CD4-positive, alpha-beta memory T cell (primary cell): ENCODE measurements around the gene SDSL. TPM values are rescaled to one million over a fixed set of nuclear protein-coding genes. Genes with fewer than 3 reads are reported as not detected.

Experiments used
- CTCF ChIA-PET: fragments of 350-600 bp; sonication (Branson Sonifier 250); formaldehyde crosslinking; loops from one replicate; lab custom pipeline; 2021; ENCODE audit warnings: inconsistent platforms; ENCODE audit not compliant: partially characterized antibody; lab: Charles Lee
- POLR2A ChIA-PET: fragments of 350-600 bp; sonication (Branson Sonifier 250); formaldehyde crosslinking; loops from one replicate; lab custom pipeline; 2021; ENCODE audit not compliant: partially characterized antibody; lab: Charles Lee
- DNase-seq, 5 donors: peaks; one replicate each; pipeline versions ENCODE4 v3.0.0 to v3.0.0-alpha.2; 2020 to 2022; ENCODE audit warnings: mixed read lengths in 1 of 5
- H3K27ac ChIP-seq: one replicate; pipeline ENCODE4 v1.7.0; 2013; ENCODE audit warnings: low read depth, low read length
- H3K27me3 ChIP-seq: 2 replicates; pipeline ENCODE4 v1.7.0; 2013; ENCODE audit warnings: mild to moderate bottlenecking, low read length, moderate library complexity; ENCODE audit not compliant: insufficient read depth
- H3K36me3 ChIP-seq: 2 replicates; pipeline ENCODE4 v1.7.0; 2013; ENCODE audit warnings: mild to moderate bottlenecking, low read length, moderate library complexity; ENCODE audit not compliant: insufficient read depth
- H3K4me1 ChIP-seq: 2 replicates; pipeline ENCODE4 v1.7.0; 2013; ENCODE audit warnings: mild to moderate bottlenecking, low read length, moderate library complexity; ENCODE audit not compliant: insufficient read depth
- H3K4me3 ChIP-seq, 2 donors: one replicate each; pipeline ENCODE4 v1.7.0; 2013; ENCODE audit warnings: low read length in 2 of 2, mild to moderate bottlenecking in 1 of 2
- H3K9me3 ChIP-seq, 2 donors: one replicate each; pipeline ENCODE4 v1.7.0; 2013; ENCODE audit warnings: low read length in 2 of 2, control low read depth in 1 of 2; ENCODE audit not compliant: control insufficient read depth in 1 of 2
- H3K27ac Mint-ChIP-seq, 7 donors: one replicate each; pipeline ENCODE4 v1.8.0; 2020 to 2021; ENCODE audit warnings: mixed read lengths in 7 of 7, mild to moderate bottlenecking in 6 of 7, inconsistent platforms in 3 of 7, moderate library complexity in 3 of 7
- H3K27me3 Mint-ChIP-seq, 2 donors: one replicate each; pipeline ENCODE4 v1.8.0; 2020 to 2021; ENCODE audit warnings: mixed read lengths in 2 of 2
- H3K36me3 Mint-ChIP-seq, 2 donors: one replicate each; pipeline ENCODE4 v1.8.0; 2020 to 2021; ENCODE audit warnings: mixed read lengths in 2 of 2, inconsistent platforms in 1 of 2, mild to moderate bottlenecking in 1 of 2
- H3K4me1 Mint-ChIP-seq, 4 donors: one replicate each; pipeline ENCODE4 v1.8.0; 2020 to 2021; ENCODE audit warnings: mixed read lengths in 4 of 4, mild to moderate bottlenecking in 1 of 4
- H3K4me3 Mint-ChIP-seq, 8 donors: one replicate each; pipeline ENCODE4 v1.8.0; 2020 to 2021; ENCODE audit warnings: mixed read lengths in 8 of 8, mild to moderate bottlenecking in 7 of 8, moderate library complexity in 6 of 8, inconsistent platforms in 3 of 8
- H3K9me3 Mint-ChIP-seq, 8 donors: one replicate each; pipeline ENCODE4 v1.8.0; 2020 to 2021; ENCODE audit warnings: mixed read lengths in 8 of 8, mild to moderate bottlenecking in 5 of 8, inconsistent platforms in 3 of 8, moderate library complexity in 1 of 8
- intact Hi-C: fragments of 100-400 bp; cut with micrococcal nuclease; formaldehyde crosslinking; loops from one replicate; pipeline ENCODE4 v1.15.1; 2023
- polyA plus RNA-seq, 2 donors: library from polyadenylated mRNA; unstranded; fragments of 300-500 nt; fragmentation: Illumina TruSeq; gene quantifications; one replicate each; pipeline ENCODE4 v1.2.3, GENCODE V29; 2021
- total RNA-seq, 2 experiments: library from RNA; stranded (reverse); gene quantifications; one replicate each; pipeline ENCODE4 v1.2.3, GENCODE V29; 2021

Gene SDSL
- total RNA-seq (1 to 10 TPM in 1 of 2 experiments, under 1 TPM in 1; 0.67 to 1.1 TPM), polyA plus RNA-seq (not detected)

- Histone ChIP-seq H3K9me3 (no peaks in the 10 kb centered on the region), H3K4me3 (no peak within 1 kb of the TSS), H3K27me3 (no peaks in the 10 kb centered on the region), H3K36me3 (no peaks in the 10 kb centered on the region), H3K4me1 (no peaks in the 10 kb centered on the region), H3K27ac (no peak within 1 kb of the TSS)
- intact Hi-C loops: no loop called here
- POLR2A ChIA-PET: no interaction called here
- no peak for DNase-seq
- peaks cover 2% of the 10 kb centered on the region in 2 donors for H3K27me3 Mint-ChIP-seq
- H3K4me3 Mint-ChIP-seq: peak within 1 kb of the TSS in 2 of 8 donors; percentile 86 to 90
- peaks cover 0 to 13% (median 0%) of the 10 kb centered on the region in 4 donors for H3K4me1 Mint-ChIP-seq
- no peaks in the 10 kb centered on the region for H3K36me3 Mint-ChIP-seq
- H3K27ac Mint-ChIP-seq: peak within 1 kb of the TSS in 2 of 7 donors; percentile 36 to 59
- peaks cover 0 to 2% (median 0%) of the 10 kb centered on the region in 8 donors for H3K9me3 Mint-ChIP-seq
- CTCF ChIA-PET: interaction anchor here (1.7 kb wide), 2 partner anchors 9 to 226 kb away, joined by 4 to 7 read pairs; no protein-coding TSS in a partner anchor
These were observed at the start of gene SDSL for GRCh38 chr12:113422030-113422885. Gene SDSL, plus strand, starts transcription at chr12:113422380. Its CDS starts 5,603 bp downstream, at chr12:113427983.

- H3K27ac Mint-ChIP-seq: no peak overlapping the region
- H3K4me1 Mint-ChIP-seq: peaks cover 0 to 2% (median under 1%) of the 10 kb centered on the region in 4 donors
- no peak for DNase-seq
- ChIA-PET CTCF (no interaction called here), POLR2A (no interaction called here)
- H3K27me3 Mint-ChIP-seq: no peaks in the 10 kb centered on the region
- intact Hi-C loops: no loop called here
- peaks cover 6% of the 10 kb centered on the region for H3K36me3 ChIP-seq
- H3K9me3 ChIP-seq: no peaks in the 10 kb centered on the region
- H3K4me3 ChIP-seq: no peak overlapping the region
- no peaks in the 10 kb centered on the region for H3K9me3 Mint-ChIP-seq
- H3K36me3 Mint-ChIP-seq: peaks cover 35 to 56% of the 10 kb centered on the region in 2 donors
- no peak overlapping the region for H3K4me3 Mint-ChIP-seq
- no peaks in the 10 kb centered on the region for H3K27me3 ChIP-seq
- H3K27ac ChIP-seq: no peak overlapping the region
- H3K4me1 ChIP-seq: no peaks in the 10 kb centered on the region
These were observed 48.7 kb upstream of the SDSL start for GRCh38 chr12:113373440-113373839.

GRCh38 chr12:113373969-113374368 is 48.2 kb upstream of the SDSL start:
- H3K36me3 Mint-ChIP-seq: peaks cover 35 to 58% of the 10 kb centered on the region in 2 donors
- no peaks in the 10 kb centered on the region for H3K27me3 Mint-ChIP-seq
- intact Hi-C loops: no loop called here
- no peak overlapping the region for H3K27ac ChIP-seq
- H3K36me3 ChIP-seq: peaks cover 6% of the 10 kb centered on the region
- no peak for DNase-seq
- H3K27me3 ChIP-seq: no peaks in the 10 kb centered on the region
- ChIA-PET POLR2A (no interaction called here), CTCF (no interaction called here)
- peaks cover 0 to 2% (median 0%) of the 10 kb centered on the region in 4 donors for H3K4me1 Mint-ChIP-seq
- no peaks in the 10 kb centered on the region for H3K9me3 ChIP-seq
- H3K4me1 ChIP-seq: no peaks in the 10 kb centered on the region
- H3K9me3 Mint-ChIP-seq: no peaks in the 10 kb centered on the region
- no peak overlapping the region for H3K27ac Mint-ChIP-seq
- no peak overlapping the region for H3K4me3 Mint-ChIP-seq
- H3K4me3 ChIP-seq: no peak overlapping the region

GRCh38 chr12:113374823-113375428 is 47.3 kb upstream of the SDSL start:
- Histone ChIP-seq H3K4me1 (no peaks in the 10 kb centered on the region), H3K9me3 (no peaks in the 10 kb centered on the region), H3K27ac (no peak overlapping the region), H3K36me3 (peaks cover 6% of the 10 kb centered on the region), H3K27me3 (no peaks in the 10 kb centered on the region), H3K4me3 (no peak overlapping the region)
- Mint-ChIP-seq H3K4me1 (peaks cover 0 to 2% (median 0%) of the 10 kb centered on the region in 4 donors), H3K27ac (no peak overlapping the region), H3K9me3 (no peaks in the 10 kb centered on the region), H3K36me3 (peaks cover 35 to 56% of the 10 kb centered on the region in 2 donors), H3K27me3 (no peaks in the 10 kb centered on the region), H3K4me3 (no peak overlapping the region)
- POLR2A ChIA-PET: no interaction called here
- intact Hi-C loops: no loop called here
- no peak for DNase-seq
- CTCF ChIA-PET: interaction anchor here (0.7 kb wide), 1 partner anchor 29 kb away, joined by 3 read pairs; no protein-coding TSS in a partner anchor

GRCh38 chr12:113378291-113378690 is 43.9 kb upstream of the SDSL start:
- Histone ChIP-seq H3K27me3 (no peaks in the 10 kb centered on the region), H3K4me1 (no peaks in the 10 kb centered on the region), H3K27ac (no peak overlapping the region), H3K36me3 (peaks cover 6% of the 10 kb centered on the region), H3K9me3 (no peaks in the 10 kb centered on the region), H3K4me3 (no peak overlapping the region)
- CTCF ChIA-PET: no interaction called here
- H3K4me3 Mint-ChIP-seq: no peak overlapping the region
- DNase-seq: no peak
- H3K27ac Mint-ChIP-seq: no peak overlapping the region
- peaks cover 29 to 54% of the 10 kb centered on the region in 2 donors for H3K36me3 Mint-ChIP-seq
- H3K27me3 Mint-ChIP-seq: no peaks in the 10 kb centered on the region
- POLR2A ChIA-PET: no interaction called here
- intact Hi-C loops: no loop called here
- no peaks in the 10 kb centered on the region for H3K4me1 Mint-ChIP-seq
- H3K9me3 Mint-ChIP-seq: no peaks in the 10 kb centered on the region

- Histone ChIP-seq H3K27me3 (no peaks in the 10 kb centered on the region), H3K9me3 (no peaks in the 10 kb centered on the region), H3K4me1 (no peaks in the 10 kb centered on the region), H3K27ac (no peak overlapping the region), H3K36me3 (no peaks in the 10 kb centered on the region), H3K4me3 (no peak overlapping the region)
- DNase-seq: no peak
- no peaks in the 10 kb centered on the region for H3K9me3 Mint-ChIP-seq
- no peak overlapping the region for H3K4me3 Mint-ChIP-seq
- no peaks in the 10 kb centered on the region for H3K27me3 Mint-ChIP-seq
- H3K27ac Mint-ChIP-seq: peak overlapping the region in 1 of 7 donors; percentile 19
- CTCF ChIA-PET: no interaction called here
- no peaks in the 10 kb centered on the region for H3K4me1 Mint-ChIP-seq
- POLR2A ChIA-PET: no interaction called here
- intact Hi-C loops: no loop called here
- H3K36me3 Mint-ChIP-seq: peaks cover 11 to 39% of the 10 kb centered on the region in 2 donors
These were observed 41.0 kb upstream of the SDSL start for GRCh38 chr12:113381220-113381619.

- POLR2A ChIA-PET: no interaction called here
- peaks cover 8 to 35% of the 10 kb centered on the region in 2 donors for H3K36me3 Mint-ChIP-seq
- no peaks in the 10 kb centered on the region for H3K4me1 Mint-ChIP-seq
These were observed 40.0 kb upstream of the SDSL start for GRCh38 chr12:113382206-113382605.

More at GRCh38 chr12:113382206-113382605, 40.0 kb upstream of the SDSL start:
- Histone ChIP-seq H3K9me3 (no peaks in the 10 kb centered on the region), H3K27me3 (no peaks in the 10 kb centered on the region), H3K27ac (no peak overlapping the region), H3K4me1 (no peaks in the 10 kb centered on the region), H3K36me3 (no peaks in the 10 kb centered on the region), H3K4me3 (no peak overlapping the region)
- intact Hi-C loops: no loop called here
- H3K27me3 Mint-ChIP-seq: no peaks in the 10 kb centered on the region
- CTCF ChIA-PET: no interaction called here
- H3K4me3 Mint-ChIP-seq: no peak overlapping the region
- H3K27ac Mint-ChIP-seq: no peak overlapping the region
- no peaks in the 10 kb centered on the region for H3K9me3 Mint-ChIP-seq
- DNase-seq: no peak
